Motor neuron (in vitro differentiated cells): ENCODE measurements around the gene LSM14A. TPM values are rescaled to one million over a fixed set of nuclear protein-coding genes. Genes with fewer than 3 reads are reported as not detected.

Experiments used
- ATAC-seq, 8 experiments: fragments of 200-7000 bp; cut with Tn5 transposase; replicated peaks in 6 of 8; 2 replicates each; pipeline ENCODE4 v1.8.0; 2021; ENCODE audit warnings: mild to moderate bottlenecking in 8 of 8, moderate library complexity in 8 of 8
- H3K27ac ChIP-seq, 2 donors: fragments of 250-450 bp; sonication (Bioruptor Pico); 2 replicates each; pipeline ENCODE4 v1.9.0; 2021; ENCODE audit warnings: antibody characterized with exemption in 2 of 2, mild to moderate bottlenecking in 2 of 2, moderate library complexity in 1 of 2
- H3K4me1 ChIP-seq, 2 donors: fragments of 250-450 bp; sonication (Bioruptor Pico); replicated peaks in 1 of 2; 2 replicates each; pipeline ENCODE4 v1.6.1; 2021; ENCODE audit warnings: antibody characterized with exemption in 2 of 2, mild to moderate bottlenecking in 2 of 2, moderate library complexity in 1 of 2
- H3K4me3 ChIP-seq, 5 donors: fragments of 250-450 bp; sonication (Bioruptor Pico); 2 replicates each; pipeline ENCODE4 v1.9.0; 2021; ENCODE audit warnings: antibody characterized with exemption in 5 of 5, mild to moderate bottlenecking in 5 of 5, moderate library complexity in 4 of 5
- WGBS, 10 experiments: fragments of 450-650 bp; shearing (Covaris generic); methylation state at CpG; one replicate each; pipeline ENCODE4 v1.0.0; 2022; 5-methylcytosine and 5-hydroxymethylcytosine counted together
- in situ Hi-C, 9 experiments: fragments of 400-800 bp; cut with MboI; loops; one replicate each; pipeline ENCODE4 v1.15.0; 2021; ENCODE audit warnings: low sequenced_read_pairs in 9 of 9, low pct_unique_long_range_greater_than_20kb in 2 of 9; ENCODE audit not compliant: unreplicated experiment in 9 of 9
- total RNA-seq, 8 experiments: library from RNA; unstranded; fragments of 300-600 nt; gene quantifications; 2 replicates each; pipeline versions ENCODE4 v1.2.3 to v1.2.4, GENCODE V29; 2022

LSM14A gene
- total RNA-seq, 8 experiments from 2014 or later = 46.7 to 108 (median 76.7) TPM

DNA sequence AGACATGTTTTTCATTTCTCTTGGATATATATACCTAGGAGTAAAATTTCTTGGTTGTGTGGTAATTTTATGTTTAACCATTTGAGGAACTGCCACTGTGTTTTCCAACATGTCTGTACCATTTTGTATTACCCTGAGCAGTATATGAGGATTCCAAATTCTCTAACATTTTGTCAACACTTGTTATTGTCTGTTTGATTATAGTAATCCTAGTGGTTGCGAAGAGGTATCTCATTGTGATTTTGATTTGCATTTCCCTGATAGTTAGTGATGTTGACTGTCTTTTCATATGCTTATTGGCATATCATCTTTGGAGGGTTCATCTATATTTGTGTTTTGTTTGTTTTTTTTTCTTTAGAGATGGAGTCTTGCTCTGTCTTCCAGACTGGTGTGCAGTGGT is 103.4 kb downstream of the LSM14A start:
- Histone ChIP-seq H3K4me1 (no peaks in the 10 kb centered on the region), H3K27ac (no peak overlapping the region), H3K4me3 (no peak overlapping the region)
- 83 to 100% (median 100%) methylated on average over 1 of the region's 1 CpG; no CpG with 5 or more reads in 3 of the 10 experiments for whole genome bisulfite sequencing, 10 experiments
- in situ Hi-C loops = no loop called here
- ATAC-seq = no peak

- in situ Hi-C loops = no loop called here
- WGBS, 10 experiments = 0 to 100% (median 67%) methylated on average over 1 to 4 of the region's 4 CpGs; no CpG with 5 or more reads in 5 of the 10 experiments
- Histone ChIP-seq H3K4me1 (no peaks in the 10 kb centered on the region), H3K27ac (no peak overlapping the region), H3K4me3 (no peak overlapping the region)
- no peak for ATAC-seq
Measured at GRCh38 chr19:34276614-34277013, 104.3 kb downstream of the LSM14A start.

DNA sequence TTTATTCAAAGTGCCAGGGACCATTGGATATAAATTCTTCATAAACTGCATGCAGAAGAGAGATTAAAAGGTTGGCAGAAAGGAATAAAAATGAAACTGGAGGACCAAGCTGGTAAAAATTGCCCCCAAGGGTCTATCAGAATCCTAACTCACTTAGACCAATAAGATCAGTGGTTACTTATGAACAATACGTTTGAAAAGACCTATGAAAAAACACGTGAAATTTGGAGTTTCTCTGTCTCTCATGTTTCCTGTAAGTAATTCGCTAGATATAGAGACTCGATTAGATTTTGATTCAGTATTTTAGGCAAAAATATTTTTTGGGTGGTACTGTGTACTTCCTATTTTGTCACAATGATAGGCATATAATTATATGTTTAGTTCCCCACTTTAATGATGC is 104.9 kb downstream of the LSM14A start:
- H3K4me1 ChIP-seq = no peaks in the 10 kb centered on the region
- H3K4me3 ChIP-seq = no peak overlapping the region
- in situ Hi-C loops = no loop called here
- WGBS, 10 experiments = 60 to 97% (median 90%) methylated on average over 2 to 4 of the region's 4 CpGs
- ATAC-seq = no peak
- no peak overlapping the region for H3K27ac ChIP-seq

GRCh38 chr19:34278783-34279182 is 106.5 kb downstream of the LSM14A start:
- no peak overlapping the region for H3K27ac ChIP-seq
- H3K4me3 ChIP-seq = no peak overlapping the region
- no peak for ATAC-seq
- WGBS, 10 experiments = 77 to 100% (median 100%) methylated on average over 1 to 3 of the region's 4 CpGs; no CpG with 5 or more reads in 1 of the 10 experiments
- in situ Hi-C loops = no loop called here
- H3K4me1 ChIP-seq = no peaks in the 10 kb centered on the region

Other genes with a start within 250 kb of the LSM14A start
- gene GARRE1, start 82.0 kb downstream of the LSM14A start, total RNA-seq = 10 to 100 TPM in 6 of 8 experiments, 1 to 10 TPM in 2; 5.9 to 23.2 (median 16.3) TPM
- 100 to 1,000 TPM; 124 to 391 (median 200) TPM for gene GPI, start 192.7 kb downstream of the LSM14A start, total RNA-seq
- gene PDCD2L, start 231.9 kb downstream of the LSM14A start, total RNA-seq = 10 to 100 TPM; 13.3 to 27.6 (median 18.1) TPM